Measurements from ENCODE around the gene VAV2. TPM values are rescaled to one million over a fixed set of nuclear protein-coding genes. Genes with fewer than 3 reads are reported as not detected.
"Not testable (repeated sequence)": the region's sequence is repeated elsewhere in the genome, so short reads cannot be mapped to it uniquely, and the experiment has no call there.

Gene VAV2
- total and polyA plus RNA-seq, 5 experiments from 2014 or later: 0.20 to 4.3 (median 0.36) TPM

- Mint-ChIP-seq H3K36me3 (no peaks in the 10 kb centered on the region), H3K9me3 (no peaks in the 10 kb centered on the region), H3K4me3 (no peak overlapping the region), H3K27me3 (peaks cover 0 to 13% (median 0%) of the 10 kb centered on the region in 5 donors), H3K27ac (no peak overlapping the region), H3K4me1 (peaks cover 0 to 13% (median 2%) of the 10 kb centered on the region in 4 donors)
- no peak for ATAC-seq
- no peak for DNase-seq
- POLR2A ChIA-PET: no interaction called here
Measured at GRCh38 chr9:133910855-133911514, 81.1 kb downstream of the VAV2 start.

GRCh38 chr9:133906932-133907910, 84.9 kb downstream of the VAV2 start:
- H3K27me3 Mint-ChIP-seq: no peaks in the 10 kb centered on the region
- H3K4me1 Mint-ChIP-seq: peaks cover 0 to 2% (median 0%) of the 10 kb centered on the region in 4 donors
- H3K36me3 Mint-ChIP-seq: no peaks in the 10 kb centered on the region
- DNase-seq (no peak), ATAC-seq (no peak)
- no peak overlapping the region for H3K4me3 Mint-ChIP-seq
- no peaks in the 10 kb centered on the region for H3K9me3 Mint-ChIP-seq
- no peak overlapping the region for H3K27ac Mint-ChIP-seq
- POLR2A ChIA-PET: no interaction called here

- H3K27me3 Mint-ChIP-seq: no peaks in the 10 kb centered on the region
- H3K4me1 Mint-ChIP-seq: peaks cover 0 to 3% (median 0%) of the 10 kb centered on the region in 4 donors
- POLR2A ChIA-PET: no interaction called here
- no peaks in the 10 kb centered on the region for H3K9me3 Mint-ChIP-seq
- DNase-seq: no peak
- H3K4me3 Mint-ChIP-seq: no peak overlapping the region
- H3K27ac Mint-ChIP-seq: no peak overlapping the region
- no peak for ATAC-seq
- no peaks in the 10 kb centered on the region for H3K36me3 Mint-ChIP-seq
Measured at GRCh38 chr9:133906218-133906617, 85.9 kb downstream of the VAV2 start.

GRCh38 chr9:133905493-133905892, 86.6 kb downstream of the VAV2 start:
- no peak for DNase-seq
- no peak for ATAC-seq
- Mint-ChIP-seq H3K36me3 (no peaks in the 10 kb centered on the region), H3K27ac (no peak overlapping the region), H3K4me3 (no peak overlapping the region), H3K27me3 (no peaks in the 10 kb centered on the region), H3K4me1 (peaks cover 0 to 8% (median 0%) of the 10 kb centered on the region in 4 donors), H3K9me3 (no peaks in the 10 kb centered on the region)
- POLR2A ChIA-PET: interaction anchor here (0.6 kb wide), 1 partner anchor 68 kb away, joined by 4 read pairs; no protein-coding TSS in a partner anchor

- H3K9me3 Mint-ChIP-seq: no peaks in the 10 kb centered on the region
- POLR2A ChIA-PET: interaction anchor here (0.6 kb wide), 1 partner anchor 69 kb away, joined by 4 read pairs; no protein-coding TSS in a partner anchor
- H3K4me1 Mint-ChIP-seq: peaks cover 0 to 11% (median 0%) of the 10 kb centered on the region in 4 donors
- DNase-seq (no peak), ATAC-seq (no peak)
- H3K27me3 Mint-ChIP-seq: no peaks in the 10 kb centered on the region
- H3K27ac Mint-ChIP-seq: no peak overlapping the region
- H3K4me3 Mint-ChIP-seq: no peak overlapping the region
- no peaks in the 10 kb centered on the region for H3K36me3 Mint-ChIP-seq
Measured at GRCh38 chr9:133904346-133905090, 87.6 kb downstream of the VAV2 start.

- no peak for DNase-seq
- ATAC-seq: no peak
- no peaks in the 10 kb centered on the region for H3K27me3 Mint-ChIP-seq
- H3K4me1 Mint-ChIP-seq: peaks cover 0 to 9% (median 0%) of the 10 kb centered on the region in 4 donors
- H3K9me3 Mint-ChIP-seq: no peaks in the 10 kb centered on the region
- H3K27ac Mint-ChIP-seq: no peak overlapping the region
- H3K4me3 Mint-ChIP-seq: no peak overlapping the region
- POLR2A ChIA-PET: no interaction called here
- no peaks in the 10 kb centered on the region for H3K36me3 Mint-ChIP-seq
Measured at GRCh38 chr9:133901184-133901835, 90.8 kb downstream of the VAV2 start.

- no peak for ATAC-seq
- peaks cover 0 to 9% (median 0%) of the 10 kb centered on the region in 4 donors for H3K4me1 Mint-ChIP-seq
- H3K27ac Mint-ChIP-seq: no peak overlapping the region
- H3K36me3 Mint-ChIP-seq: no peaks in the 10 kb centered on the region
- POLR2A ChIA-PET: no interaction called here
- H3K4me3 Mint-ChIP-seq: no peak overlapping the region
- DNase-seq: no peak
- H3K9me3 Mint-ChIP-seq: no peaks in the 10 kb centered on the region
- no peaks in the 10 kb centered on the region for H3K27me3 Mint-ChIP-seq
Measured at GRCh38 chr9:133897675-133898074, 94.4 kb downstream of the VAV2 start.

GRCh38 chr9:133896007-133896406, 96.1 kb downstream of the VAV2 start:
- H3K27me3 Mint-ChIP-seq, H3K4me1 Mint-ChIP-seq, H3K4me3 Mint-ChIP-seq, H3K36me3 Mint-ChIP-seq, H3K27ac Mint-ChIP-seq, POLR2A ChIA-PET, DNase-seq, H3K9me3 Mint-ChIP-seq, ATAC-seq: not testable (repeated sequence)

- peaks cover 0 to 3% (median 0%) of the 10 kb centered on the region in 4 donors for H3K4me1 Mint-ChIP-seq
- no peak for ATAC-seq
- POLR2A ChIA-PET: no interaction called here
- no peaks in the 10 kb centered on the region for H3K27me3 Mint-ChIP-seq
- H3K9me3 Mint-ChIP-seq: no peaks in the 10 kb centered on the region
- H3K4me3 Mint-ChIP-seq: no peak overlapping the region
- H3K36me3 Mint-ChIP-seq: no peaks in the 10 kb centered on the region
- DNase-seq: no peak
- H3K27ac Mint-ChIP-seq: peak overlapping the region in 1 of 10 donors; percentile 51
Measured at GRCh38 chr9:133895335-133895734, 96.8 kb downstream of the VAV2 start.

GRCh38 chr9:133894377-133895321, 97.5 kb downstream of the VAV2 start:
- POLR2A ChIA-PET: no interaction called here
- H3K27me3 Mint-ChIP-seq: no peaks in the 10 kb centered on the region
- DNase-seq (no peak), ATAC-seq (no peak)
- no peaks in the 10 kb centered on the region for H3K36me3 Mint-ChIP-seq
- H3K27ac Mint-ChIP-seq: no peak overlapping the region
- no peaks in the 10 kb centered on the region for H3K9me3 Mint-ChIP-seq
- H3K4me1 Mint-ChIP-seq: no peaks in the 10 kb centered on the region
- no peak overlapping the region for H3K4me3 Mint-ChIP-seq

GRCh38 chr9:133893191-133893994, 98.7 kb downstream of the VAV2 start:
- POLR2A ChIA-PET: no interaction called here
- DNase-seq (no peak), ATAC-seq (no peak)
- Mint-ChIP-seq H3K27me3 (no peaks in the 10 kb centered on the region), H3K4me1 (no peaks in the 10 kb centered on the region), H3K4me3 (no peak overlapping the region), H3K27ac (no peak overlapping the region), H3K9me3 (no peaks in the 10 kb centered on the region), H3K36me3 (no peaks in the 10 kb centered on the region)

Data from naive thymus-derived CD8-positive, alpha-beta T cell (primary cell).